BLaER1 (cell line): ENCODE measurements around the gene GRIN2A.

ENCODE experiments used
- H3K27ac ChIP-seq: shearing (Covaris generic); formaldehyde crosslinking; 2 replicates; pipeline ENCODE4 v1.8.1; 2022
- H3K27me3 ChIP-seq: shearing (Covaris generic); formaldehyde crosslinking; 2 replicates; pipeline ENCODE4 v1.8.1; 2022
- H3K36me3 ChIP-seq: shearing (Covaris generic); formaldehyde crosslinking; 2 replicates; pipeline ENCODE4 v1.8.1; 2022
- H3K4me1 ChIP-seq: shearing (Covaris generic); formaldehyde crosslinking; 2 replicates; pipeline ENCODE4 v1.8.1; 2022
- H3K4me2 ChIP-seq: shearing (Covaris generic); formaldehyde crosslinking; 2 replicates; pipeline ENCODE4 v1.8.1; 2022
- H3K4me3 ChIP-seq: shearing (Covaris generic); formaldehyde crosslinking; 2 replicates; pipeline ENCODE4 v1.8.1; 2022
- H3K9ac ChIP-seq: shearing (Covaris generic); formaldehyde crosslinking; 2 replicates; pipeline ENCODE4 v1.8.1; 2022
- H3K9me3 ChIP-seq: shearing (Covaris generic); formaldehyde crosslinking; 2 replicates; pipeline ENCODE4 v1.8.1; 2022
- H4K20me1 ChIP-seq: shearing (Covaris generic); formaldehyde crosslinking; 2 replicates; pipeline ENCODE4 v1.8.1; 2022
- Cebpa-rat ChIP-seq: shearing (Covaris generic); IDR thresholded peaks from 2 replicates; pipeline ENCODE4 v1.8.1; 2022

GRIN2A gene

GRCh38 chr16:10080051-10080772 lies 102.0 kb downstream of the GRIN2A start:
- H3K4me2 ChIP-seq = no peak overlapping the region

DNA sequence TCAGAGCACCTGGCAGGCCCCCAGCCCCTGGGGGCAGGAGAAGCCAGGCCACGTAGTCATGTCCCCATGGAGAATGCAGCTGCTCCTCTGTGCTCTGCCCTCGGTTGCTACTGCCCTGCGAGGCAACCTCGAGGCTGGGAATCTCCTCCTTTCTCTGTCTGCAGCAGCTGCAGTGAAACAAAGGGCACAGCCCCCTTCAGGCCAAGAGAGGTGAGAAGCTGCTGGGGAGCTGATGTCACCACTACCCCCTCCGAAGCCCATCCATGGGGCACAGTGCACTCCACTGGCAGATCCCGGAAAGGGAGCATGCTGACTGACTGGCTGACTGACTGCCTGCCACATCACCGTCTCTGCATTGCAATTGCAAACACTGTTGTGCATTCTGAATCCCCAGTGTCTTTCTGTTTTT lies 103.7 kb downstream of the GRIN2A start:
- TF ChIP-seq Cebpa-rat = no peak
- Histone ChIP-seq H3K36me3 (no peaks in the 10 kb centered on the region), H3K4me3 (no peak overlapping the region), H4K20me1 (no peaks in the 10 kb centered on the region), H3K9ac (no peak overlapping the region), H3K27me3 (no peaks in the 10 kb centered on the region), H3K4me2 (no peak overlapping the region), H3K4me1 (no peaks in the 10 kb centered on the region), H3K9me3 (no peaks in the 10 kb centered on the region), H3K27ac (no peak overlapping the region)

More at GRCh38 chr16:10080051-10080772, 102.0 kb downstream of the GRIN2A start:
- Histone ChIP-seq H3K4me1 (no peaks in the 10 kb centered on the region), H3K4me3 (no peak overlapping the region), H3K9ac (no peak overlapping the region), H4K20me1 (no peaks in the 10 kb centered on the region), H3K9me3 (no peaks in the 10 kb centered on the region), H3K27me3 (no peaks in the 10 kb centered on the region), H3K36me3 (no peaks in the 10 kb centered on the region), H3K27ac (no peak overlapping the region)
- no peak for TF ChIP-seq Cebpa-rat

DNA sequence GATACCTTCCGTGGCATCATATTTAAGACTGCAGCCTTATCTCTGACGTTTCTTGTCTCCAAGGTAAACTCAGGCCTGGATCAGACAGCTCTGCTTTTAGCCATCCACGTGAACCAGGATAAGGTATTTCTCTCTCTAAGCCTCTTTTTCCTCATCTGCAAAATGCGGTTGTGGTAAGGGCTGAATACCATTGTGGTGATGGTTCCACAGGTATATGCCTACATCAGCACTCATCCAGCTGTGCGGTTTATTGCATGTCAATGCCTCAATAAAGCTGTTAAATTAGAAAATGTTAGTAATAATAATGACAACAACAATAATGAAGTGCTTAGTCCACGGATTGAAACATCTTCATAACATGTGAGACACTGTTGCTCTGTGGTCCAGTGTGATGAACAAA lies 104.4 kb downstream of the GRIN2A start:
- Histone ChIP-seq H3K27me3 (no peaks in the 10 kb centered on the region), H3K4me3 (no peak overlapping the region), H3K27ac (no peak overlapping the region), H3K36me3 (no peaks in the 10 kb centered on the region), H3K9ac (no peak overlapping the region), H3K4me2 (no peak overlapping the region), H3K4me1 (no peaks in the 10 kb centered on the region), H3K9me3 (no peaks in the 10 kb centered on the region), H4K20me1 (no peaks in the 10 kb centered on the region)
- TF ChIP-seq Cebpa-rat = no peak

DNA sequence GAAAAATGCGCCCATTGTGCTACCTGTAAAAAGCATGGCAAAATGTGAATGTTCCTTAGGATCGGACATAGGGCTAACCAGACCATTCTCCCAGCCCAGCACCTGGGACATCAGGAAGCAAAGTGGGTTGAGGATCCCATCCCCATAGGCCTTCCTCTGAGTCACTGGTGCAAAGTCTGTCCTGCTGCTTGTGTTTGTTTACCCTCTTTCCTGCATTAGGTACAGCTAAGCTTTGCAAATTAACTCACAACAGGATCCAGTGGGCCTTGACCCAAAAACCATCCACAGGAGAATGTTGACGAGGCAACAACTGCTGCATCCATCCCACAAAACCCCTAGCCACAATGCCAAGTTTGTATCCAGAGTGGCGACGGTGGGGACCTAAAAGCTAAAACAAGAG lies 106.2 kb downstream of the GRIN2A start:
- H3K9ac ChIP-seq = no peak overlapping the region
- no peak overlapping the region for H3K4me2 ChIP-seq
- H3K4me1 ChIP-seq = no peaks in the 10 kb centered on the region

DNA sequence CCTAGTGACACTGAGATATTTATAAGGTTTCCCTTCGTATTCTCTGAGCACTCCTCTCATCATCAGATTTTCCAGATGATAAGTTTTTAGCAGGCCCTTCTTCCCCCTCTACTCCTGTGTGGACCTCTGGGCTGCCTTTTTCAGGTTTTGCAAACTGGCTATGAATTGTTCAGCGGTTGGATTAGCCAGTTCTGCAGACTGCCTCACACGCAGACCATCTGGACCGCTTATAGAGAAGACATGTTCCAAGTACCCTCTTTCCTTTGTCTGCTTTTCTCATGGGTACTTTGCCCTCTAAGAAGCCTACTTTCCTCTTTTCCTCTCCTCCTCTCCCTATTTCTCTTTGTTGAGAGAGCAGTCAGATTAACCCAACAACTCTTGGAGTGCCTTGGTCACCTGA lies 111.6 kb downstream of the GRIN2A start:
- Histone ChIP-seq H3K36me3 (no peaks in the 10 kb centered on the region), H3K4me2 (no peak overlapping the region), H3K9me3 (no peaks in the 10 kb centered on the region), H4K20me1 (no peaks in the 10 kb centered on the region), H3K27ac (no peak overlapping the region), H3K4me1 (no peaks in the 10 kb centered on the region), H3K9ac (no peak overlapping the region), H3K27me3 (no peaks in the 10 kb centered on the region), H3K4me3 (no peak overlapping the region)
- no peak for TF ChIP-seq Cebpa-rat

More for the DNA sequence above, 106.2 kb downstream of the GRIN2A start:
- Histone ChIP-seq H3K9me3 (no peaks in the 10 kb centered on the region), H3K36me3 (no peaks in the 10 kb centered on the region), H4K20me1 (no peaks in the 10 kb centered on the region), H3K27ac (no peak overlapping the region), H3K4me3 (no peak overlapping the region), H3K27me3 (no peaks in the 10 kb centered on the region)
- TF ChIP-seq Cebpa-rat = no peak

DNA sequence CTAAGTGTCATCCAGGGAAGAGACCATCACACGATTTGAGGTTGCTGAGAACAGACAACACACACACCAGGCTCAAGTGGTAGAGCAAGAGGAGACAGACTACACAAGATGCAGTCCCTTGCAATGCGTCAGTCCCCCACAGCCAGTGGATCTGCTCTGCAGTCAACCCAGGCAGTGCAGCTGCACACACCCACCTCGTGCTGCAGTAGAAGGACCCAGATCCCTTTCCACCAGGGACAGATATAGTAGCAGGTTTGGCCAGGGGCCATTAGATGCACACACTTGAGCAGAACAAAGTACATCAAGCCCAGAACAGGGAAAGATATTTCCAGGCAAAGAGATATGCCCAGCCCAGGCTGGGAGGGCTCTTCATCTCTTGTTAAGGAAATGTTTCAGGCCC lies 112.9 kb downstream of the GRIN2A start:
- H3K9ac ChIP-seq = no peak overlapping the region
- TF ChIP-seq Cebpa-rat = no peak
- H3K27ac ChIP-seq = no peak overlapping the region
- H3K4me1 ChIP-seq = no peaks in the 10 kb centered on the region
- no peaks in the 10 kb centered on the region for H3K9me3 ChIP-seq
- no peaks in the 10 kb centered on the region for H3K36me3 ChIP-seq
- H4K20me1 ChIP-seq = no peaks in the 10 kb centered on the region
- H3K4me2 ChIP-seq = no peak overlapping the region
- no peak overlapping the region for H3K4me3 ChIP-seq
- H3K27me3 ChIP-seq = no peaks in the 10 kb centered on the region

- no peak for TF ChIP-seq Cebpa-rat
- no peak overlapping the region for H3K9ac ChIP-seq
- H3K27ac ChIP-seq = no peak overlapping the region
- no peak overlapping the region for H3K4me2 ChIP-seq
- no peaks in the 10 kb centered on the region for H3K27me3 ChIP-seq
- H3K4me1 ChIP-seq = no peaks in the 10 kb centered on the region
- no peaks in the 10 kb centered on the region for H3K36me3 ChIP-seq
- no peak overlapping the region for H3K4me3 ChIP-seq
- no peaks in the 10 kb centered on the region for H4K20me1 ChIP-seq
- H3K9me3 ChIP-seq = no peaks in the 10 kb centered on the region
Measured at GRCh38 chr16:10067835-10068234, 114.4 kb downstream of the GRIN2A start.

DNA sequence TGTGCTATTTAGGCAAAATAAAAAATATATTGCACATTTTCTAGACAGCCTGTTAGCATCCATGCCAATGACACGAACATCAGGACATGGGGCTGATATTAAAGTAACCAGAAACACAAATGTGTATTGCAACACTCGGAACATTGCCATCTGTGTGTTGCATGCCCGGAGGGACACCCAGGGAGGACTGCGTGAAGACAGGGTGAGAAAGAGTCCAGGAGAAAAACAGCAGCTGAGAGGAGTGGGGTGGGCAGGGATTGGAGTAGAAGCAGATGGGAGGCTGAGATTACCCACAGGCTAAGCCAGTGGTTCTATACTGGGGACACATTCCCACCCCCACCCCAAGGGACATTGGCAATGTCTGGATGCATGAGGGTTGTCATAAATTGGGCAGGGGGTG lies 114.8 kb downstream of the GRIN2A start:
- no peaks in the 10 kb centered on the region for H3K36me3 ChIP-seq
- no peaks in the 10 kb centered on the region for H3K27me3 ChIP-seq
- H3K4me2 ChIP-seq = no peak overlapping the region
- no peaks in the 10 kb centered on the region for H4K20me1 ChIP-seq
- no peak for TF ChIP-seq Cebpa-rat
- H3K9me3 ChIP-seq = no peaks in the 10 kb centered on the region
- no peak overlapping the region for H3K9ac ChIP-seq
- no peak overlapping the region for H3K27ac ChIP-seq
- H3K4me1 ChIP-seq = no peaks in the 10 kb centered on the region
- no peak overlapping the region for H3K4me3 ChIP-seq

GRCh38 chr16:10065019-10065418 lies 117.2 kb downstream of the GRIN2A start:
- no peak overlapping the region for H3K4me3 ChIP-seq
- H4K20me1 ChIP-seq = no peaks in the 10 kb centered on the region
- no peaks in the 10 kb centered on the region for H3K4me1 ChIP-seq
- no peaks in the 10 kb centered on the region for H3K36me3 ChIP-seq
- no peak overlapping the region for H3K27ac ChIP-seq
- no peak overlapping the region for H3K9ac ChIP-seq
- TF ChIP-seq Cebpa-rat = no peak
- H3K27me3 ChIP-seq = no peaks in the 10 kb centered on the region
- H3K9me3 ChIP-seq = no peaks in the 10 kb centered on the region
- H3K4me2 ChIP-seq = no peak overlapping the region

DNA sequence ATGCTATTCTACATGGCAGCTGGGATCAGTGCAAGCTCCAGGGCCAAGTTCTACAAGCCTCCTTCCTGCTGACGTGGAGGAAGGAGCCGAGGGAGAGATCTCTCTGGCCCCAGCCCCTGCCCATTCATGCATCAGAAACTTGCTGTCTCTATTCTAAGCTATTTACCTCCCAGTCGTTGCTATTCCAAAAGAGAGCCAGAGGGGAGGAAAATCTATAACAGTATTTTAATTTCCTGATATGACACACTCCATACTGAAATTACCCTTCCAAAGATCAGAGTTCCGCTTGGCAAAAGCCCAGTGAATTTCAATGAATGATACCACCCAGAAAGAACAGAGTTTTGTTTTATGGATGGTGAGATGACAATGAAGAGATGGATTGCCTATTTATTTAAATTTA lies 133.4 kb downstream of the GRIN2A start:
- no peaks in the 10 kb centered on the region for H4K20me1 ChIP-seq
- no peaks in the 10 kb centered on the region for H3K27me3 ChIP-seq
- H3K4me1 ChIP-seq = no peaks in the 10 kb centered on the region
- H3K4me2 ChIP-seq = no peak overlapping the region
- H3K9ac ChIP-seq = no peak overlapping the region
- H3K4me3 ChIP-seq = no peak overlapping the region
- TF ChIP-seq Cebpa-rat = no peak
- H3K9me3 ChIP-seq = no peaks in the 10 kb centered on the region
- no peaks in the 10 kb centered on the region for H3K36me3 ChIP-seq
- no peak overlapping the region for H3K27ac ChIP-seq

GRCh38 chr16:10045947-10046346 lies 136.3 kb downstream of the GRIN2A start:
- no peaks in the 10 kb centered on the region for H3K9me3 ChIP-seq
- no peaks in the 10 kb centered on the region for H3K27me3 ChIP-seq
- no peaks in the 10 kb centered on the region for H3K4me1 ChIP-seq
- H3K4me2 ChIP-seq = no peak overlapping the region
- no peak overlapping the region for H3K9ac ChIP-seq
- H3K4me3 ChIP-seq = no peak overlapping the region
- no peak for TF ChIP-seq Cebpa-rat
- no peaks in the 10 kb centered on the region for H4K20me1 ChIP-seq
- H3K36me3 ChIP-seq = no peaks in the 10 kb centered on the region
- no peak overlapping the region for H3K27ac ChIP-seq
